MM.1S (cell line): Measurements from ENCODE around the gene PCDH9.

Experiments
- DNase-seq: peaks from one replicate; pipeline ENCODE4 v3.0.0-alpha.2; 2015
- H2AFZ ChIP-seq: fragments of 300-600 bp; sonication (generic); 2 replicates; pipeline ENCODE4 v1.6.0; 2016; ENCODE audit warnings: antibody characterized with exemption, low read length
- H3F3A ChIP-seq: fragments of 300-600 bp; sonication (generic); 2 replicates; pipeline ENCODE4 v1.6.1; 2016; ENCODE audit warnings: mild to moderate bottlenecking, antibody characterized with exemption, low read length, moderate library complexity, mixed read lengths; ENCODE audit not compliant: insufficient read depth
- H3K27ac ChIP-seq: fragments of 300-600 bp; sonication (generic); 2 replicates; pipeline ENCODE4 v1.5.1; 2016; ENCODE audit warnings: mild to moderate bottlenecking, low read length
- H3K27me3 ChIP-seq: fragments of 300-600 bp; sonication (generic); replicated peaks from 2 replicates; pipeline ENCODE4 v1.6.0; 2016; ENCODE audit warnings: low read length; ENCODE audit not compliant: insufficient read depth
- H3K36me3 ChIP-seq: fragments of 300-600 bp; sonication (generic); replicated peaks from 2 replicates; pipeline ENCODE4 v1.6.1; 2016; ENCODE audit warnings: mild to moderate bottlenecking, low read length, mixed read lengths; ENCODE audit not compliant: insufficient read depth
- H3K4me1 ChIP-seq: fragments of 300-600 bp; sonication (generic); 2 replicates; pipeline ENCODE4 v1.6.1; 2016; ENCODE audit warnings: low read length, mixed read lengths
- H3K4me2 ChIP-seq: fragments of 300-600 bp; sonication (generic); 2 replicates; pipeline ENCODE4 v1.6.0; 2016; ENCODE audit warnings: low read depth, low read length
- H3K4me3 ChIP-seq: fragments of 300-600 bp; sonication (generic); 2 replicates; pipeline ENCODE4 v1.5.1; 2016; ENCODE audit warnings: low read length, mixed read lengths
- H3K79me2 ChIP-seq: fragments of 300-600 bp; sonication (generic); 2 replicates; pipeline ENCODE4 v1.6.1; 2016; ENCODE audit warnings: mixed run types, low read length, mixed read lengths
- H3K9ac ChIP-seq: fragments of 300-600 bp; sonication (generic); 2 replicates; pipeline ENCODE4 v1.6.1; 2016; ENCODE audit warnings: low read length, mixed read lengths
- H3K9me2 ChIP-seq: fragments of 300-600 bp; sonication (generic); replicated peaks from 2 replicates; pipeline ENCODE4 v1.6.1; 2016; ENCODE audit warnings: mild to moderate bottlenecking, low read length, mixed read lengths; ENCODE audit not compliant: insufficient read depth
- H3K9me3 ChIP-seq: fragments of 300-600 bp; sonication (generic); replicated peaks from 2 replicates; pipeline ENCODE4 v1.6.1; 2016; ENCODE audit warnings: mild to moderate bottlenecking, low read length, mixed read lengths; ENCODE audit not compliant: insufficient read depth
- H4K20me1 ChIP-seq: fragments of 300-600 bp; sonication (generic); 2 replicates; pipeline ENCODE4 v1.6.1; 2016; ENCODE audit warnings: mild to moderate bottlenecking, low read length, moderate library complexity, mixed read lengths; ENCODE audit not compliant: insufficient read depth
- CTCF ChIP-seq: fragments of 300-600 bp; sonication (generic); IDR thresholded peaks from 2 replicates; pipeline ENCODE4 v1.5.1; 2016; ENCODE audit warnings: antibody characterized with exemption, low read length, mixed read lengths
- EZH2 ChIP-seq: fragments of 300-600 bp; sonication (generic); optimal IDR thresholded peaks from 2 replicates; pipeline ENCODE3; 2017; ENCODE audit warnings: low read depth, mild to moderate bottlenecking, antibody characterized with exemption, low read length, mixed read lengths
- EZH2phosphoT487 ChIP-seq: fragments of 300-600 bp; sonication (generic); IDR thresholded peaks from 2 replicates; pipeline ENCODE4 v1.6.1; 2018; ENCODE audit warnings: antibody characterized with exemption, low read length

Gene PCDH9

GRCh38 chr13:66977161-66977560 lies 253.0 kb downstream of the PCDH9 start:
- Histone ChIP-seq H3K36me3 (no peaks in the 10 kb centered on the region), H3F3A (no peaks in the 10 kb centered on the region), H3K9me3 (no peaks in the 10 kb centered on the region), H4K20me1 (no peaks in the 10 kb centered on the region), H3K79me2 (no peaks in the 10 kb centered on the region), H3K9me2 (no peaks in the 10 kb centered on the region), H3K4me2 (no peak overlapping the region), H3K4me3 (no peak overlapping the region), H2AFZ (no peak overlapping the region), H3K27me3 (no peaks in the 10 kb centered on the region), H3K27ac (no peak overlapping the region), H3K4me1 (no peaks in the 10 kb centered on the region), H3K9ac (no peak overlapping the region)
- no peak for TF ChIP-seq EZH2
- no peak for TF ChIP-seq CTCF
- TF ChIP-seq EZH2phosphoT487: no peak
- DNase-seq: no peak

- no peaks in the 10 kb centered on the region for H4K20me1 ChIP-seq
- H3K27ac ChIP-seq: no peak overlapping the region
- H3K36me3 ChIP-seq: no peaks in the 10 kb centered on the region
- H3K4me1 ChIP-seq: no peaks in the 10 kb centered on the region
- no peaks in the 10 kb centered on the region for H3K9me2 ChIP-seq
- DNase-seq: no peak
- H3K4me3 ChIP-seq: no peak overlapping the region
- no peaks in the 10 kb centered on the region for H3F3A ChIP-seq
- no peaks in the 10 kb centered on the region for H3K9me3 ChIP-seq
- no peak overlapping the region for H3K4me2 ChIP-seq
- no peaks in the 10 kb centered on the region for H3K27me3 ChIP-seq
- TF ChIP-seq EZH2 (no peak), EZH2phosphoT487 (no peak), CTCF (no peak)
- H3K9ac ChIP-seq: no peak overlapping the region
- H2AFZ ChIP-seq: no peak overlapping the region
- H3K79me2 ChIP-seq: no peaks in the 10 kb centered on the region
These were observed 255.2 kb downstream of the PCDH9 start for GRCh38 chr13:66974889-66975288.

DNA sequence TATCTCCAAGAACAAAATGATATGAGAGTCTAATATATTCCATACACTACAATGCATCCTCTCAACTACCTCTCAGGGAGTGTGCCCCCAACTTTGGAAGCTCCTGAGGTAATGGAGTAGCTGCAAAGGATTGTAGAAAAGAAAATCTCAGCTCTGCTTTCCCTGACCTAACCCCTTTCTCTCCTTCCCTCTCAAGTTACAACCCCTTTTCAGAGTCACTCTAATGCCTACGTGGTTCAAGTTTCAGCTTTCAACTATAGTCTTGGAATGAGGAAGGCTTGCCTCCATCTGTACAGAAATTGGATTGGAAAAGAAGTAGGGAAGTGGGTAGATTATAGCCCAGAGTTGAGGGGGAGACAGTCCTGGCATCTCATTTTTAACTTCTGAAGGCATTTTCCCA lies 256.0 kb downstream of the PCDH9 start:
- Histone ChIP-seq H3K4me3 (no peak overlapping the region), H3K4me2 (no peak overlapping the region), H3K27ac (no peak overlapping the region), H3K36me3 (no peaks in the 10 kb centered on the region), H3K4me1 (no peaks in the 10 kb centered on the region), H2AFZ (no peak overlapping the region), H3K79me2 (no peaks in the 10 kb centered on the region), H3K9me2 (no peaks in the 10 kb centered on the region), H3F3A (no peaks in the 10 kb centered on the region), H3K27me3 (no peaks in the 10 kb centered on the region), H4K20me1 (no peaks in the 10 kb centered on the region), H3K9me3 (no peaks in the 10 kb centered on the region), H3K9ac (no peak overlapping the region)
- no peak for TF ChIP-seq EZH2phosphoT487
- TF ChIP-seq EZH2: no peak
- no peak for TF ChIP-seq CTCF
- DNase-seq: no peak
